HCT116 (cell line): ENCODE measurements around the gene ZC3H12A. TPM values are rescaled to one million over a fixed set of nuclear protein-coding genes. Genes with fewer than 3 reads are reported as not detected.

Experiments used
- ATAC-seq: fragments of 200-7000 bp; cut with Tn5 transposase; 2 replicates; pipeline ENCODE4 v1.9.1; 2020; ENCODE audit warnings: mild to moderate bottlenecking, moderate library complexity
- BruUV-seq: library from RNA; stranded (reverse); fragments of 400-500 nt; replicated peaks from 2 replicates; lab custom pipeline; 2021; lab: Mats Ljungman, UMichigan
- CTCF ChIA-PET: fragments of 300-600 bp; sonication (Branson Sonifier 250); formaldehyde crosslinking; loops from one replicate; lab custom pipeline; 2021; ENCODE audit warnings: antibody characterized with exemption; lab: Charles Lee
- POLR2A ChIA-PET: fragments of 300-600, 350-600 bp; sonication (Branson Sonifier 250); formaldehyde crosslinking; loops from one replicate; lab custom pipeline; 2021; ENCODE audit warnings: antibody characterized with exemption; lab: Charles Lee
- RAD21 ChIA-PET, 2 experiments: fragments of 300-600 bp; sonication (Branson Sonifier 250); formaldehyde crosslinking; loops; one replicate each; lab custom pipeline; 2023; ENCODE audit warnings: low total read pairs in 2 of 2; ENCODE audit not compliant: uncharacterized antibody in 2 of 2, unreplicated experiment in 2 of 2, low non-redundant PET in 1 of 2; lab: Charles Lee
- DNase-seq: peaks from one replicate; pipeline ENCODE4 v3.0.0-alpha.2; 2010; ENCODE audit warnings: low read depth, low spot score
- H2AFZ ChIP-seq: fragments of 200-600 bp; shearing (Covaris generic), sonication (generic); 2 replicates; pipeline ENCODE4 v1.6.1; 2017; ENCODE audit warnings: low read depth, mixed run types, mixed read lengths, antibody characterized with exemption, low read length; ENCODE audit not compliant: poor library complexity, severe bottlenecking
- H3K27ac ChIP-seq: 2 replicates; pipeline ENCODE4 v1.5.1; 2012; ENCODE audit warnings: low read depth, low read length
- H3K27me3 ChIP-seq: fragments of 200-600 bp; sonication (generic); 2 replicates; pipeline ENCODE4 v1.6.1; 2016; ENCODE audit warnings: mixed run types, low read length, mixed read lengths; ENCODE audit not compliant: insufficient read depth
- H3K36me3 ChIP-seq, 2 experiments: fragments of 200-500 bp in 1 of 2; fragments of 200-600 bp in 1 of 2; sonication (Bioruptor generic) in 1 of 2; sonication (generic) in 1 of 2; 2 replicates each; pipeline versions ENCODE4 v1.5.1 to v1.6.1; 2014 to 2016; ENCODE audit warnings: low read length in 2 of 2, inconsistent platforms in 1 of 2, mixed read lengths in 1 of 2, mixed run types in 1 of 2; ENCODE audit not compliant: insufficient read depth in 2 of 2, control insufficient read depth in 1 of 2
- H3K4me1 ChIP-seq, 2 experiments: fragments of 200-600 bp in 1 of 2; sonication (generic) in 1 of 2; 2 replicates each; pipeline versions ENCODE4 v1.5.1 to v1.6.1; 2012 to 2017; ENCODE audit warnings: low read length in 2 of 2, inconsistent platforms in 1 of 2, mild to moderate bottlenecking in 1 of 2, mixed read lengths in 1 of 2, mixed run types in 1 of 2, moderate library complexity in 1 of 2; ENCODE audit not compliant: insufficient read depth in 2 of 2, control insufficient read depth in 1 of 2
- H3K4me2 ChIP-seq: fragments of 200-600 bp; sonication (generic); 2 replicates; pipeline ENCODE4 v1.6.1; 2017; ENCODE audit warnings: mixed run types, low read length, mixed read lengths
- H3K4me3 ChIP-seq, 2 experiments: fragments of 200-600 bp in 1 of 2; sonication (generic) in 1 of 2; replicated peaks in 1 of 2; 2 replicates each; pipeline ENCODE4 v1.5.1; 2011 to 2016; ENCODE audit warnings: low read length in 2 of 2, control low read depth in 1 of 2, low read depth in 1 of 2, mild to moderate bottlenecking in 1 of 2, mixed read lengths in 1 of 2, mixed run types in 1 of 2
- H3K79me2 ChIP-seq: fragments of 200-600 bp; sonication (generic); 2 replicates; pipeline ENCODE4 v1.6.1; 2017; ENCODE audit warnings: mild to moderate bottlenecking, mixed run types, low read length, moderate library complexity, mixed read lengths; ENCODE audit not compliant: insufficient read depth
- H3K9ac ChIP-seq: fragments of 200-600 bp; sonication (generic); 2 replicates; pipeline ENCODE4 v1.6.1; 2016; ENCODE audit warnings: low read length, mixed read lengths
- H3K9me2 ChIP-seq: fragments of 200-600 bp; sonication (generic), shearing (Covaris generic); 2 replicates; pipeline ENCODE4 v1.6.1; 2017; ENCODE audit warnings: mixed run types, mild to moderate bottlenecking, moderate library complexity; ENCODE audit not compliant: insufficient read depth
- H3K9me3 ChIP-seq, 2 experiments: fragments of 200-500 bp in 1 of 2; fragments of 200-600 bp in 1 of 2; sonication (Bioruptor generic) in 1 of 2; sonication (generic) in 1 of 2; 2 replicates each; pipeline ENCODE4 v1.6.1; 2014 to 2017; ENCODE audit warnings: low read length in 2 of 2, mixed read lengths in 2 of 2, inconsistent platforms in 1 of 2, low read depth in 1 of 2, mild to moderate bottlenecking in 1 of 2, mixed run types in 1 of 2, moderate library complexity in 1 of 2; ENCODE audit not compliant: control insufficient read depth in 1 of 2, insufficient read depth in 1 of 2
- H4K20me1 ChIP-seq: fragments of 200-600 bp; sonication (generic), shearing (Covaris generic); 2 replicates; pipeline ENCODE4 v1.6.1; 2017; ENCODE audit warnings: mixed run types, mild to moderate bottlenecking, moderate library complexity; ENCODE audit not compliant: insufficient read depth
- CBX3 ChIP-seq: IDR thresholded peaks from 2 replicates; pipeline ENCODE4 v1.6.1; 2012; ENCODE audit warnings: low read depth
- CTCF ChIP-seq, 3 experiments: fragments of 200-600 bp in 1 of 3; sonication (generic) in 1 of 3; IDR thresholded peaks in 2 of 3; conservative IDR thresholded peaks in 1 of 3; 2 replicates each; pipeline ENCODE4 v1.5.1; 2012 to 2017; ENCODE audit warnings: low read depth in 2 of 3, low read length in 2 of 3, antibody characterized with exemption in 1 of 3, borderline replicate concordance in 1 of 3, control low read depth in 1 of 3, mild to moderate bottlenecking in 1 of 3, mixed read lengths in 1 of 3, mixed run types in 1 of 3, moderate library complexity in 1 of 3; ENCODE audit not compliant: insufficient read depth in 1 of 3
- EGR1 ChIP-seq: IDR thresholded peaks from 2 replicates; pipeline ENCODE4 v1.6.1; 2012; ENCODE audit warnings: low read depth
- EZH2 ChIP-seq: fragments of 200-600 bp; sonication (generic); IDR thresholded peaks from 2 replicates; pipeline ENCODE4 v1.6.1; 2017; ENCODE audit warnings: antibody characterized with exemption, mixed run types
- EZH2phosphoT487 ChIP-seq: fragments of 200-600 bp; IDR thresholded peaks from 2 replicates; pipeline ENCODE4 v1.6.1; 2018; ENCODE audit warnings: antibody characterized with exemption, borderline replicate concordance
- POLR2AphosphoS5 ChIP-seq: IDR thresholded peaks from 2 replicates; pipeline ENCODE4 v1.6.1; 2011; ENCODE audit warnings: mild to moderate bottlenecking, low read depth, low read length, moderate library complexity
- RAD21 ChIP-seq: IDR thresholded peaks from 2 replicates; pipeline ENCODE4 v1.6.1; 2012; ENCODE audit warnings: low read depth, mild to moderate bottlenecking
- SIN3A ChIP-seq: IDR thresholded peaks from 2 replicates; pipeline ENCODE4 v1.6.1; 2012; ENCODE audit warnings: low read depth
- SP1 ChIP-seq: IDR thresholded peaks from 2 replicates; pipeline ENCODE4 v1.6.1; 2012; ENCODE audit warnings: low read depth
- SRF ChIP-seq: IDR thresholded peaks from 2 replicates; pipeline ENCODE4 v1.6.1; 2012; ENCODE audit warnings: low read depth
- TCF7L2 ChIP-seq: IDR thresholded peaks from 2 replicates; pipeline ENCODE4 v1.7.0; 2011; ENCODE audit warnings: borderline replicate concordance, inconsistent platforms; ENCODE audit not compliant: insufficient read depth, insufficient read length; ENCODE audit errors: extremely low read depth
- YY1 ChIP-seq: IDR thresholded peaks from 2 replicates; pipeline ENCODE4 v1.6.1; 2011; ENCODE audit warnings: low read length, low read depth, moderate library complexity, mild to moderate bottlenecking; ENCODE audit not compliant: insufficient replicate concordance; ENCODE audit errors: extremely low read depth
- ZBTB33 ChIP-seq: IDR thresholded peaks from 2 replicates; pipeline ENCODE4 v1.6.1; 2011; ENCODE audit warnings: mild to moderate bottlenecking, low read length, moderate library complexity; ENCODE audit not compliant: insufficient replicate concordance; ENCODE audit errors: extremely low read depth
- ZFX ChIP-seq: fragments of 450-650 bp; IDR thresholded peaks from 2 replicates; pipeline ENCODE4 v1.6.1; 2017
- ZNF274 ChIP-seq: fragments of 200-500 bp; sonication (Bioruptor generic); IDR thresholded peaks from 2 replicates; pipeline ENCODE4 v1.6.1; 2014; ENCODE audit warnings: mild to moderate bottlenecking, low read depth, low read length, inconsistent platforms
- intact Hi-C: fragments of 100-400 bp; cut with micrococcal nuclease; formaldehyde crosslinking; loops from 2 replicates; pipeline ENCODE4 v1.10.0; 2022
- total RNA-seq: library from RNA; stranded (reverse); gene quantifications from one replicate; pipeline ENCODE4 v1.2.1, GENCODE V29; 2021; ENCODE audit not compliant: unreplicated experiment

ZC3H12A gene
- total RNA-seq, 1 experiment from 2014 or later: 10.6 TPM

GRCh38 chr1:37478451-37478881, 4.1 kb downstream of the ZC3H12A start:
- Histone ChIP-seq H3K4me3 (peak overlapping the region in 1 of 2 experiments; percentile 49; a peak in 1 of 4 replicates), H3K4me2 (peak overlapping the region; percentile 78), H3K9me3 (no peaks in the 10 kb centered on the region), H3K4me1 (peaks cover 52 to 71% of the 10 kb centered on the region in 2 experiments), H3K27ac (peak overlapping the region; percentile 91), H3K9ac (peak overlapping the region; percentile 60; the same call in 1 of the 2 replicates), H3K79me2 (peaks cover 69% of the 10 kb centered on the region), H4K20me1 (no peaks in the 10 kb centered on the region), H3K36me3 (peaks cover 15 to 38% of the 10 kb centered on the region in 2 experiments; a peak in 3 of 4 replicates), H3K9me2 (no peaks in the 10 kb centered on the region), H2AFZ (no peak overlapping the region), H3K27me3 (no peaks in the 10 kb centered on the region)
- no TSS peak for BruUV-seq
- ChIA-PET POLR2A (interaction anchor here (0.6 to 1.0 kb wide), 2 partner anchors 9 to 1169 kb away, joined by 3 read pairs; no protein-coding TSS in a partner anchor), CTCF (interaction anchor here (1.0 to 7.2 kb wide), 2 partner anchors 9 to 19 kb away, joined by 4 to 59 read pairs; no protein-coding TSS in a partner anchor), RAD21 (interaction anchor here in 1 of 2 experiments (0.6 kb wide), 1 partner anchor 109 kb away, joined by 3 read pairs; no protein-coding TSS in a partner anchor)
- TF ChIP-seq EZH2phosphoT487 (no peak), SRF (no peak), ZNF274 (no peak), CTCF (IDR thresholded peaks at IDR 0.05 in 2 of 3, conservative IDR thresholded peaks at IDR 0.05 in 1 of 3; ENCODE audit: borderline replicate concordance in 1 of 3, insufficient read depth in 1 of 3, low read depth in 2 of 3, low read length in 2 of 3) (no peak), CBX3 (no peak), ZFX (no peak), EZH2 (no peak), YY1 (no peak), SIN3A (no peak), RAD21 (no peak), EGR1 (no peak), ZBTB33 (no peak), SP1 (no peak), POLR2AphosphoS5 (no peak), TCF7L2 (no peak)
- intact Hi-C loops: loop anchor here (10.0 kb wide), 1 partner anchor 1916 kb away; no protein-coding TSS in a partner anchor
- DNase-seq (no peak), ATAC-seq (no peak)
